ENCODE data around the gene CCL20.
"Not testable (repeated sequence)": the region's sequence is repeated elsewhere in the genome, so short reads cannot be mapped to it uniquely, and the experiment has no call there.

The CCL20 gene

GRCh38 chr2:227813562-227814353 is at the start of gene CCL20:
Gene CCL20, plus strand, starts transcription at chr2:227813842. Its CDS starts 70 bp downstream, at chr2:227813912.
- no peak for DNase-seq

GRCh38 chr2:227765788-227766372 is 47.8 kb upstream of the CCL20 start:
- DNase-seq: no peak

GRCh38 chr2:227766373-227766883 is 47.2 kb upstream of the CCL20 start:
- DNase-seq: peak; percentile 34 to 60

- no peak for DNase-seq
These were observed 45.8 kb upstream of the CCL20 start for GRCh38 chr2:227767830-227768229.

- DNase-seq: no peak
These were observed 41.4 kb upstream of the CCL20 start for GRCh38 chr2:227772197-227772661.

GRCh38 chr2:227772932-227773331 is 40.7 kb upstream of the CCL20 start:
- DNase-seq: no peak

GRCh38 chr2:227774011-227774624 is 39.5 kb upstream of the CCL20 start:
- DNase-seq: no peak

GRCh38 chr2:227774895-227775842 is 38.5 kb upstream of the CCL20 start:
- no peak for DNase-seq

GRCh38 chr2:227780981-227781615 is 32.5 kb upstream of the CCL20 start:
- DNase-seq: no peak

- no peak for DNase-seq
These were observed 31.8 kb upstream of the CCL20 start for GRCh38 chr2:227781841-227782240.

- no peak for DNase-seq
These were observed 30.8 kb upstream of the CCL20 start for GRCh38 chr2:227782804-227783203.

GRCh38 chr2:227783404-227784138 is 30.1 kb upstream of the CCL20 start:
- no peak for DNase-seq

GRCh38 chr2:227785293-227785692 is 28.3 kb upstream of the CCL20 start:
- no peak for DNase-seq

- DNase-seq: no peak
These were observed 25.1 kb upstream of the CCL20 start for GRCh38 chr2:227788561-227789018.

- no peak for DNase-seq
These were observed 23.8 kb upstream of the CCL20 start for GRCh38 chr2:227789803-227790202.

- DNase-seq: no peak
These were observed 20.4 kb upstream of the CCL20 start for GRCh38 chr2:227793148-227793712.

GRCh38 chr2:227796045-227796711 is 17.5 kb upstream of the CCL20 start:
- DNase-seq: no peak

- DNase-seq: not testable (repeated sequence)
These were observed 16.9 kb upstream of the CCL20 start for GRCh38 chr2:227796768-227797167.

- DNase-seq: no peak
These were observed 14.4 kb upstream of the CCL20 start for GRCh38 chr2:227799202-227799601.

- DNase-seq: no peak
These were observed 10.8 kb upstream of the CCL20 start for GRCh38 chr2:227802882-227803281.

All from NCI-H1930 (cell line).